PC-3 (cell line): Measurements from ENCODE around the gene TOMM7. TPM values are rescaled to one million over a fixed set of nuclear protein-coding genes. Genes with fewer than 3 reads are reported as not detected.
"Not testable (repeated sequence)": the region's sequence is repeated elsewhere in the genome, so short reads cannot be mapped to it uniquely, and the experiment has no call there.

Experiments used
- ATAC-seq: fragments of 200-7000 bp; cut with Tn5 transposase; 2 replicates; pipeline ENCODE4 v1.9.1; 2020; ENCODE audit warnings: mild to moderate bottlenecking, moderate library complexity
- BruUV-seq: library from RNA; stranded (reverse); fragments of 400-500 nt; replicated peaks from 2 replicates; lab custom pipeline; 2021; lab: Mats Ljungman, UMichigan
- CTCF ChIA-PET: fragments of 300-600 bp; sonication (Branson Sonifier 250); formaldehyde crosslinking; loops from one replicate; lab custom pipeline; 2022; ENCODE audit warnings: antibody characterized with exemption; lab: Charles Lee
- POLR2A ChIA-PET: fragments of 300-600 bp; sonication (Branson Sonifier 250); formaldehyde crosslinking; loops from one replicate; lab custom pipeline; 2022; ENCODE audit warnings: antibody characterized with exemption; ENCODE audit not compliant: unreplicated experiment; lab: Charles Lee
- DNase-seq: peaks from one replicate; pipeline ENCODE4 v3.0.0-alpha.2; 2015
- H2AFZ ChIP-seq: fragments of 300-600 bp; sonication (generic); 2 replicates; pipeline ENCODE4 v1.6.0; 2016; ENCODE audit warnings: antibody characterized with exemption, low read length
- H3F3A ChIP-seq: fragments of 300-600 bp; sonication (generic); one replicate; pipeline ENCODE4 v1.6.0; 2017; ENCODE audit warnings: antibody characterized with exemption, low read length, control low read depth, mild to moderate bottlenecking; ENCODE audit not compliant: unreplicated experiment
- H3K27ac ChIP-seq: fragments of 300-600 bp; sonication (generic); 2 replicates; pipeline ENCODE4 v1.5.1; 2016; ENCODE audit warnings: mild to moderate bottlenecking, low read length
- H3K27me3 ChIP-seq: fragments of 300-600 bp; sonication (generic); 2 replicates; pipeline ENCODE4 v1.6.1; 2016; ENCODE audit warnings: low read length, mixed read lengths
- H3K36me3 ChIP-seq: fragments of 300-600 bp; sonication (generic); 2 replicates; pipeline ENCODE4 v1.6.1; 2016; ENCODE audit warnings: low read depth, mixed run types, low read length, mixed read lengths
- H3K4me1 ChIP-seq: fragments of 300-600 bp; sonication (generic); 2 replicates; pipeline ENCODE4 v1.5.1; 2016; ENCODE audit warnings: low read length; ENCODE audit not compliant: insufficient read depth
- H3K4me2 ChIP-seq: fragments of 300-600 bp; sonication (generic); 2 replicates; pipeline ENCODE4 v1.6.0; 2016; ENCODE audit warnings: low read length
- H3K4me3 ChIP-seq: fragments of 300-600 bp; sonication (generic); 2 replicates; pipeline ENCODE4 v1.5.1; 2016; ENCODE audit warnings: mild to moderate bottlenecking, low read length, mixed read lengths
- H3K79me2 ChIP-seq: fragments of 300-600 bp; sonication (generic); 2 replicates; pipeline ENCODE4 v1.6.1; 2017; ENCODE audit warnings: low read length, mixed read lengths
- H3K9ac ChIP-seq: fragments of 300-600 bp; sonication (generic); 2 replicates; pipeline ENCODE4 v1.6.0; 2016; ENCODE audit warnings: mild to moderate bottlenecking, low read length
- H3K9me2 ChIP-seq: fragments of 300-600 bp; sonication (generic); replicated peaks from 2 replicates; pipeline ENCODE4 v1.6.1; 2016; ENCODE audit warnings: mixed run types, low read length, mixed read lengths
- H3K9me3 ChIP-seq: fragments of 300-600 bp; sonication (generic); 2 replicates; pipeline ENCODE4 v1.6.1; 2016; ENCODE audit warnings: low read length, mixed read lengths
- H4K20me1 ChIP-seq: fragments of 300-600 bp; sonication (generic); 2 replicates; pipeline ENCODE4 v1.6.1; 2016; ENCODE audit warnings: low read length, mixed read lengths
- CTCF ChIP-seq: fragments of 300-600 bp; sonication (generic); conservative IDR thresholded peaks from 2 replicates; pipeline ENCODE4 v1.5.1; 2017; ENCODE audit warnings: antibody characterized with exemption, low read depth, mild to moderate bottlenecking, low read length
- EZH2 ChIP-seq: fragments of 300-600 bp; sonication (generic); IDR thresholded peaks from one replicate; pipeline ENCODE4 v1.6.1; 2017; ENCODE audit warnings: antibody characterized with exemption, mild to moderate bottlenecking, low read length; ENCODE audit not compliant: unreplicated experiment
- EZH2phosphoT487 ChIP-seq: fragments of 300-600 bp; sonication (generic); IDR thresholded peaks from 2 replicates; pipeline ENCODE4 v1.6.1; 2018; ENCODE audit warnings: mild to moderate bottlenecking, antibody characterized with exemption, low read length, borderline replicate concordance
- intact Hi-C: fragments of 100-400 bp; cut with micrococcal nuclease; formaldehyde crosslinking; loops from 2 replicates; pipeline ENCODE4 v1.9.0; 2023
- total RNA-seq: library from RNA; depleted of rRNA; stranded (reverse); fragments of >200 nt; gene quantifications from 2 replicates; pipeline ENCODE4 v1.2.3, GENCODE V29; 2014

The TOMM7 gene
- total RNA-seq, 1 experiment from 2014 or later: 151 TPM

- H2AFZ ChIP-seq: no peak overlapping the region
- no peaks in the 10 kb centered on the region for H3F3A ChIP-seq
- BruUV-seq: no TSS peak
- POLR2A ChIA-PET: no interaction called here
- H3K9ac ChIP-seq: no peak overlapping the region
- H3K36me3 ChIP-seq: no peaks in the 10 kb centered on the region
- no peak for DNase-seq
- H3K27ac ChIP-seq: no peak overlapping the region
- no peak overlapping the region for H3K4me3 ChIP-seq
- no peak for ATAC-seq
- no peaks in the 10 kb centered on the region for H3K79me2 ChIP-seq
- TF ChIP-seq EZH2 (no peak), EZH2phosphoT487 (no peak), CTCF (no peak)
- CTCF ChIA-PET: no interaction called here
- H4K20me1 ChIP-seq: no peaks in the 10 kb centered on the region
- no peaks in the 10 kb centered on the region for H3K9me2 ChIP-seq
- intact Hi-C loops: loop anchor here (2.0 to 5.0 kb wide), 2 partner anchors 223 to 274 kb away; no protein-coding TSS in a partner anchor
- H3K4me1 ChIP-seq: no peaks in the 10 kb centered on the region
- H3K27me3 ChIP-seq: no peaks in the 10 kb centered on the region
- no peaks in the 10 kb centered on the region for H3K9me3 ChIP-seq
- H3K4me2 ChIP-seq: no peak overlapping the region
Measured at GRCh38 chr7:22783421-22783820, 39.2 kb downstream of the TOMM7 start.

GRCh38 chr7:22782616-22783232 lies 39.9 kb downstream of the TOMM7 start:
- no peaks in the 10 kb centered on the region for H3K4me1 ChIP-seq
- ATAC-seq (peak; percentile 95), DNase-seq (peak; percentile 73)
- H3F3A ChIP-seq: no peaks in the 10 kb centered on the region
- ChIA-PET POLR2A (no interaction called here), CTCF (interaction anchor here (0.6 to 1.2 kb wide), 10 partner anchors 9 to 637 kb away, joined by 3 to 5 read pairs (median 3); partner anchors contain the start of gene IL6)
- intact Hi-C loops: loop anchor here (2.0 to 5.0 kb wide), 2 partner anchors 222 to 275 kb away; no protein-coding TSS in a partner anchor
- H3K79me2 ChIP-seq: no peaks in the 10 kb centered on the region
- H3K9me3 ChIP-seq: no peaks in the 10 kb centered on the region
- TF ChIP-seq CTCF: peak; percentile 89
- TF ChIP-seq EZH2phosphoT487: no peak
- no peaks in the 10 kb centered on the region for H4K20me1 ChIP-seq
- no peak overlapping the region for H3K4me3 ChIP-seq
- H3K4me2 ChIP-seq: no peak overlapping the region
- no peaks in the 10 kb centered on the region for H3K36me3 ChIP-seq
- no peaks in the 10 kb centered on the region for H3K9me2 ChIP-seq
- BruUV-seq: no TSS peak
- no peaks in the 10 kb centered on the region for H3K27me3 ChIP-seq
- H2AFZ ChIP-seq: no peak overlapping the region
- H3K27ac ChIP-seq: no peak overlapping the region
- H3K9ac ChIP-seq: no peak overlapping the region

GRCh38 chr7:22781230-22781711 lies 41.4 kb downstream of the TOMM7 start:
- no peaks in the 10 kb centered on the region for H4K20me1 ChIP-seq
- ATAC-seq (no peak), DNase-seq (no peak)
- no peaks in the 10 kb centered on the region for H3K36me3 ChIP-seq
- POLR2A ChIA-PET: no interaction called here
- CTCF ChIA-PET: no interaction called here
- no peaks in the 10 kb centered on the region for H3K27me3 ChIP-seq
- H3K79me2 ChIP-seq: no peaks in the 10 kb centered on the region
- H3K4me1 ChIP-seq: no peaks in the 10 kb centered on the region
- H3K9me3 ChIP-seq: no peaks in the 10 kb centered on the region
- no peak overlapping the region for H3K27ac ChIP-seq
- intact Hi-C loops: loop anchor here (5.0 kb wide), 1 partner anchor 276 kb away; no protein-coding TSS in a partner anchor
- H3K9me2 ChIP-seq: no peaks in the 10 kb centered on the region
- H2AFZ ChIP-seq: no peak overlapping the region
- no peaks in the 10 kb centered on the region for H3F3A ChIP-seq
- no peak for TF ChIP-seq EZH2phosphoT487
- no peak for TF ChIP-seq EZH2
- no peak for TF ChIP-seq CTCF
- no peak overlapping the region for H3K4me2 ChIP-seq
- H3K9ac ChIP-seq: no peak overlapping the region
- no peak overlapping the region for H3K4me3 ChIP-seq
- BruUV-seq: no TSS peak

- ATAC-seq, BruUV-seq, H3F3A ChIP-seq, H3K4me1 ChIP-seq, H3K9ac ChIP-seq, POLR2A ChIA-PET, H3K4me2 ChIP-seq, H2AFZ ChIP-seq, H4K20me1 ChIP-seq, H3K9me2 ChIP-seq, H3K79me2 ChIP-seq, H3K27me3 ChIP-seq, H3K9me3 ChIP-seq, DNase-seq, CTCF ChIA-PET, H3K27ac ChIP-seq, H3K4me3 ChIP-seq, H3K36me3 ChIP-seq: not testable (repeated sequence)
- intact Hi-C loops: loop anchor here (5.0 kb wide), 1 partner anchor 277 kb away; no protein-coding TSS in a partner anchor
Measured at GRCh38 chr7:22779730-22780323, 42.8 kb downstream of the TOMM7 start.
